Measurements from ENCODE around the gene PRPS1L1. TPM values are rescaled to one million over a fixed set of nuclear protein-coding genes. Genes with fewer than 3 reads are reported as not detected.

Gene PRPS1L1
- total RNA-seq, 2 donors from 2014 or later = not detected

DNA sequence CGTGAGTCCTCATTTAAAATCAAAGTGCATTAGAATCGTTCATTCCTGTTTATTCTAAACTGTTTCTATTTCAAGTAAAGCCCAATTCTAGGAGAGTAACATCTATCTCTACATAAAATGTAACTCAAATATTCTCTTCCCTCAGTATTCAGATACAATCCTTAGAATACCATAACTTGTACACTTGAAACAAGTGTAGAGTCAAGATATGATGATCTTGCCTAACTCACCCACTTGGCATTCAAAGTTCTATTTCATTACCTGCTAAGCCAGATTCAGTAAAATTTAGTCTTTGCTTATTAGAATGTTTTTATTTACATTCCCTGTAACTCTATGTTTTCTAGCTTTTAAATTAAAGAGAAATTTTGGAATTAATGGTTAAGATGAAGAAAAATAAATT, 31.6 kb downstream of the PRPS1L1 start:
- H3K27ac Mint-ChIP-seq = no peak overlapping the region
- H3K4me3 Mint-ChIP-seq = no peak overlapping the region
- no peaks in the 10 kb centered on the region for H3K36me3 Mint-ChIP-seq
- ATAC-seq (no peak), DNase-seq (ENCODE audit: low spot score) (no peak)
- no peaks in the 10 kb centered on the region for H3K4me1 Mint-ChIP-seq (ENCODE audit: low read depth in 2 of 2)
- H3K27me3 Mint-ChIP-seq = peaks cover 5 to 13% of the 10 kb centered on the region in 2 donors
- H3K9me3 Mint-ChIP-seq = no peaks in the 10 kb centered on the region

DNA sequence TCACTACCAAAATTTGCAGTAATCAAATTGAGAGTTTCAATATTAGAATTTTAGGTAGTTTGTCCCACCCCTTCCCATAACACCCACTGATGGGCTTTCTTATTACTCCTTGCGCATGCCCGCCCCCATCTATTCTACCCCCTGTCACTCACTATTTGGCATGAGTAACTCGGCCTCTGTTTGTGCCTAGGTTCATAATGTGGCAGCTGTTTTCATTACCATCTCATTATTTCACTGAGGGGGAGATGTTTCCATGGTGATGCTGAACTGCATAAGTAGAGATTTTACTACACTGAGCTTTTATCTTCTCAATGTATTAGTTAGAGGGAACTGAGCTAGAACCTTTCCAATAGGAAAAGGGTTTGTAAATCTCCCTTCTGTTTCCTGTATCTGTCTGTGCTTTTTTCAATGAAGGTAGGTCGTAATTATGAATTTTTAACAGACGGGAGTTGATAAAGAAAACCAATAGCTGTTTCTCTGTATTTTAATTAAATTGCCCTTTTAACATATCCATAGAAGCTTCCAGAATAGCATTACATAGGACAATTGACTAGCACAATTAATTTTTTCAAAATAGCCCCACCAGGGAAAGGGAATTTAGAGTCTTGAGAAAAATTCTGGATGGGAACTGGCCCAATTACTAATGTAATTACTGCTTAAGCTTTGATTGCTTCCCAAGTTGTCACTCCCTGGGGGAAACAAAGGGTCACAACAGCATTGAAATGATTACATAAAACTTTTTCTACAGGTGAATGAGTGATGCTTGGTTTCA, 33.4 kb downstream of the PRPS1L1 start:
- H3K27ac Mint-ChIP-seq = no peak overlapping the region
- H3K36me3 Mint-ChIP-seq = no peaks in the 10 kb centered on the region
- no peak for DNase-seq (ENCODE audit: low spot score)
- no peaks in the 10 kb centered on the region for H3K4me1 Mint-ChIP-seq (ENCODE audit: low read depth in 2 of 2)
- ATAC-seq = peak in 1 of 2 donors; percentile 48
- H3K27me3 Mint-ChIP-seq = peaks cover 5 to 20% of the 10 kb centered on the region in 2 donors
- no peak overlapping the region for H3K4me3 Mint-ChIP-seq
- no peaks in the 10 kb centered on the region for H3K9me3 Mint-ChIP-seq

DNA sequence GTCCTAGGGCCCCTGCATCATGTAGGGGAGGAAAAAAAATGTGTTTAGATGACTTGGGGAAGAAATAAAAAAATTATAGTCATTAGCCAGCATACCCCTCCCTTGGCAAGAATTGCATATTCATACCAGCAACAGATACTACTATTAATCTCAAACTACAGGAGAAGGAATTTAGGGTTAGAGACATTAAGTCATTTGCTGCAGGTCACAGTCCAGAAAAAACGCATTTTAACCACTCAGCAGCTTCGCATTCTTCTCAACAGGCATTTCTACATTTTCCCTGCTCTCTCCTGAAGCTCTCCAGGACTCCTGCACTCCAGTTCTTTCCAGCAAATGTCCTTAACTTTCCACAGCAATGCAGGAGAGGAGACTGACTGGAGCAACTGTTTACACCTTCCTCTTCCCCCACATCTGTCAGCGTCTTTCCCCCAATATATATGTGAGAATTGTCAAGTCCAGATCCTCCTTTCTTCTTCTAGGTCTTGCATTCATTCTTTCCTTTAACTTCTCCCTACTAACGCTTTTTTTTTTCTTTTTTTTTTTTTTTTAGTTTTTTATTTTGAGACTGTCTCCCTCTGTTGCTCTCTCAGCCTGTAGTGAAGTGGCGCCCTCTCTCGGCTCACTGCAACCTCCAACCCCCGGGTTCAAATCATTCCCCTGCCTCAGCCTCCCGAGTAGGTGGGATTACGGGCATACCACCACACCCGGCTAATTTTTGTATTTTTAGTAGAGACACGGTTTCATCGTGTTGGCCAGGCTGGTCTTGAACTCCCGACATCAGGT, 35.6 kb downstream of the PRPS1L1 start:
- Mint-ChIP-seq H3K4me3 (no peak overlapping the region), H3K27ac (no peak overlapping the region), H3K27me3 (peaks cover 4 to 20% of the 10 kb centered on the region in 2 donors), H3K4me1 (ENCODE audit: low read depth in 2 of 2) (no peaks in the 10 kb centered on the region), H3K36me3 (no peaks in the 10 kb centered on the region), H3K9me3 (no peaks in the 10 kb centered on the region)
- DNase-seq (ENCODE audit: low spot score) = no peak
- no peak for ATAC-seq

DNA sequence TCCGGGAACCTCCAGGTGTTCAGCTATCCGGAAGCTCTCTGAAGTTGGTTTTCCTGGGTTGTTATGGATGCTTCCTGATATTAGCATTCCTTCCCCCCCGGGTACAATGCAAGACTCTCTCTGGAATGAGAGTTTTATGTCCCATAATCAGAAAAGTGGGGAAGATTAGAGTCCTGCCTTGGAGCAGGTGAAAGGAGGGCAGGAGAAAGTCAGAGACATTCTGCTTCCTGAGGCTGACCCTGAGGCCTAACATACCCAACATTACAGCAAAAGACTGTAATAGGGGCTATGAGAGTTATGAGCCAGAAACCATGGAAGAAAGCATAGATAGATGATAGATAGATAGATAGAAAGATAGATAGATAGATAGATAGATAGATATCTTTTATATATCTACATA, 36.9 kb downstream of the PRPS1L1 start:
- Mint-ChIP-seq H3K27ac (no peak overlapping the region), H3K36me3 (no peaks in the 10 kb centered on the region), H3K4me3 (no peak overlapping the region), H3K9me3 (no peaks in the 10 kb centered on the region), H3K4me1 (ENCODE audit: low read depth in 2 of 2) (no peaks in the 10 kb centered on the region), H3K27me3 (peaks cover 7 to 20% of the 10 kb centered on the region in 2 donors)
- DNase-seq (ENCODE audit: low spot score) (no peak), ATAC-seq (no peak)

DNA sequence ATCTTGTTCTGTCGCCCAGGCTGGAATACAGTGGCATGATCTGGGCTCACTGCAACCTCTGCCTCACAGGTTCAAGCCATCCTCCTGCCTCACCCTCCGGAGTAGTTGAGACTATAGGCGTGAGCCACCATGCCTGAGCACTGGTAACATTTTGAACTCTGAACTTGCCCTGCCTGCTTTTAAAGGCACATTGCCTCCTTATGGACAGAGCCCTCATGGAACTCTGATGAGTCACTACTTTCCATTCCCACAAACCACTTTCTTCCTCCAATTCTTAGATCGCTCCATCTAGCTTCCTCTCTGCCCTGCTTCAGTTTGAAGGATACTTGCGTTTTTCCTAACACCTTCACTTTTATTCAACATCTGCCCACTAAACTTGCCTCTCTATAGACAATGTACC, 38.1 kb downstream of the PRPS1L1 start:
- no peaks in the 10 kb centered on the region for H3K4me1 Mint-ChIP-seq (ENCODE audit: low read depth in 2 of 2)
- peaks cover 7 to 14% of the 10 kb centered on the region in 2 donors for H3K27me3 Mint-ChIP-seq
- DNase-seq (ENCODE audit: low spot score) = no peak
- no peak overlapping the region for H3K4me3 Mint-ChIP-seq
- ATAC-seq = no peak
- no peaks in the 10 kb centered on the region for H3K36me3 Mint-ChIP-seq
- no peak overlapping the region for H3K27ac Mint-ChIP-seq
- no peaks in the 10 kb centered on the region for H3K9me3 Mint-ChIP-seq

DNA sequence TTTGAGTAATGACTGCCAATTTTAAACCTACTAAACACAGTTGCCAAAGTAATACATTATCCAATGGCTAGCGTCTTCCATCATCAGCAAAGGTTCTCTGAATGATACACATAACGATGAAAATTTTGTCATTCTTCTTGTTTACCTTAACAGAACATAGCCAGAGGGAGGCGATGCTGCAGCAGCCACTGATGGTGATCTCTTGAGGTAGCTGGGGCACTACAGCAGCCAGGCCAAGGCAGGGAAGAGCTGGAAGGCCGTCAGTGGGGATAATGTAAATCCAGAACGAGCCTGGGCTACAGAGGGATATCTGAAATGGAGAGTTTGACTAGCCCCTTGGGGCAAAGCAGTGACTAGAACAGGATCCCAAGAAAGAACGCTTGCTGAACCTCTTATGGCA, 38.8 kb downstream of the PRPS1L1 start:
- Mint-ChIP-seq H3K27me3 (peaks cover 7 to 14% of the 10 kb centered on the region in 2 donors), H3K9me3 (no peaks in the 10 kb centered on the region), H3K4me3 (no peak overlapping the region), H3K36me3 (no peaks in the 10 kb centered on the region), H3K4me1 (ENCODE audit: low read depth in 2 of 2) (no peaks in the 10 kb centered on the region), H3K27ac (no peak overlapping the region)
- no peak for DNase-seq (ENCODE audit: low spot score)
- no peak for ATAC-seq

DNA sequence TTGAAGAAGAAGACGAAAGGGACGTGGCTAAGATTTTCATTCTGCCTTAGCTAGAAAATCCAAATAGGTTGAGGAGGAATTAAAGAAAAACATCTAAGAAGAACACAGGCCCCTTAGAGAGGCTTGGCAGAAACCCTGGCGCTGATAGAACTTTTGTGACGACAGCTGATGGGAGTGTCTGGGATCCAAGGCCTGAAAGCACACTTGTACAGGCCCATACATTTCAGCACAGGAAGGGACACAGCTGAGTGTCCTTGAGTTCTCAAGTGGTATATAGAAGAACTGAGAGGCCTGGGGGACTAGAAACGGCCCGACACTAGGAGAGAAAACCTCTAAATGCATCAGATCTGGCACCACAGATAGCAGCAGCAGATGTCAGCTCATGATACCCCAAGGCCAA, 39.5 kb downstream of the PRPS1L1 start:
- ATAC-seq = no peak
- peaks cover 9 to 12% of the 10 kb centered on the region in 2 donors for H3K27me3 Mint-ChIP-seq

DNA sequence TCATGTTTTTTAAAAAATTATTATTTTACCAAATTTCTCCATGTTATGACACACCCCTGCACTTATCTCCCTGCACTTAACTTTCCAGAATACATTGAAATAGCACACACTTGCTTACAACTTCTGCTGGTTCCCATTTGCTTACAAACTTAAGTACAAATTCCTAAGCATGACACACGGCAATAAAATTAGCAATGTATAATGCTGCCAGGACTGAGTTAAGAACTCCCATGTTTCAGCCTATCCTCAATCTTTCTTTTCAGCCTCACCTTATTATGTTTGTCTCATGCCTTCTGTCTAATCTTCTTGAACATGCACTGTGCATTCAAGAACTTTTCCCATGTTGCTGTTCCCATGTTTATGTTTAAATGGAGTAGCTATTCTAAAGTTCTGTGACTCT, 40.8 kb downstream of the PRPS1L1 start:
- Mint-ChIP-seq H3K4me3 (no peak overlapping the region), H3K4me1 (ENCODE audit: low read depth in 2 of 2) (peaks cover 3 to 6% of the 10 kb centered on the region in 2 donors), H3K9me3 (no peaks in the 10 kb centered on the region), H3K27me3 (peaks cover 7% of the 10 kb centered on the region in 2 donors), H3K27ac (no peak overlapping the region), H3K36me3 (no peaks in the 10 kb centered on the region)
- no peak for ATAC-seq
- DNase-seq (ENCODE audit: low spot score) = no peak

More for the DNA sequence above, 39.5 kb downstream of the PRPS1L1 start:
- DNase-seq (ENCODE audit: low spot score) = no peak
- Mint-ChIP-seq H3K36me3 (no peaks in the 10 kb centered on the region), H3K4me1 (ENCODE audit: low read depth in 2 of 2) (peaks cover 2 to 3% of the 10 kb centered on the region in 2 donors), H3K4me3 (no peak overlapping the region), H3K9me3 (no peaks in the 10 kb centered on the region), H3K27ac (no peak overlapping the region)

DNA sequence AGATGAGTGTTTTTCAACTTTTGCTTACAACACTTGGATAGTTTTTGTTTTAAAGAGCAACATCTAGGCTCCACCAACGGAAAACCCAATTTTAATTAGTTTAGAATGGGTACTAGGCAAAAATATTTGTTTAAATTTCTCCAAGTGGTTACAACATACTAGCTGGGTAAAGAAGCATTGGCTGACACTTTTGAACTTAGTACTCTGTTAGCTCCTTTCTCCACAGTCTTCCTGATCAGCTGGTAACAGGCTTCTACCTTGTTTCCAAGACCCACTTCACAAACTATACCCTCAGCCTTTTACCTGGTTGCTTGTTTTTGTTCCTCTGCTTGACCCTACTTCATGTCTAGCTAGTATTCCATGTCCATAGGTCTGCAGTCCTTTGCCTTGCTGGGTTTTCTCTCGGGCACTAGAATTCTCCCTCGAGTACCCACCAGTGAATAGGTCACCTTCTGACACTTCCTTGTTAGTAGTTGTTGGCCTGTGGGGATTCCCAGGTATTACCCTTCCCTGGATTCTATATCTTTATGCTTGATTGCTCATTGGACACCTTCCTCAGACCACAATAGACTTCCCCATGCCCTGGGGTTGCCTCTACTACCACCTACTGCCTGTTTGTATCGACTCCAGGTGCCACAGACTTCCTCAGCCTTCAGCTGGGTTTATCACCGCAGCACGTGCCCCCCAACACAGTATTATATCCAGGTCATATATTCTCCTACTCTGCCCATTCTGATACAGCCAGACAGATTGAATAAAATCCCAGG, 42.0 kb downstream of the PRPS1L1 start:
- H3K27me3 Mint-ChIP-seq = peaks cover 7% of the 10 kb centered on the region in 2 donors
- no peak overlapping the region for H3K27ac Mint-ChIP-seq
- no peak for ATAC-seq
- H3K4me1 Mint-ChIP-seq (ENCODE audit: low read depth in 2 of 2) = peaks cover 3 to 6% of the 10 kb centered on the region in 2 donors
- no peaks in the 10 kb centered on the region for H3K36me3 Mint-ChIP-seq
- no peak overlapping the region for H3K4me3 Mint-ChIP-seq
- no peaks in the 10 kb centered on the region for H3K9me3 Mint-ChIP-seq
- DNase-seq (ENCODE audit: low spot score) = no peak

DNA sequence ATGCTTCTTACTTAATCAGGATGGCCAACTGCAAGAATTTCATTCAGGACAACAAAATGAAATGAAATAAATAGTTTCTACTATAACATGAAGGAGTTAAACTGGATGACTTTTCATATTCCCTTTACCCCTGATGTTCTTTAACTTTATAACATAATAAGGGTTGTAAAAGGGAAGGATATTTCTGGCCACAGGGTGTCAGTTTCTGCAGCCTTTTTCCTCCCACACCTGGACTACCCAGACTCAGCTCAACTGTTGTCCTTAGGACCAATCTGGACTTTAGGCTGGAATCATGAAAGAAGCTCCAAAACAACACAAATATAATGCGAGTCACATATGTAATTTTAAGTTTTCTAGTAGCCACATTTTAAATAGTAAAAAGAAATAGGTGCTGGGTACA, 43.4 kb downstream of the PRPS1L1 start:
- H3K27me3 Mint-ChIP-seq = peaks cover 0 to 7% of the 10 kb centered on the region in 2 donors
- H3K4me3 Mint-ChIP-seq = no peak overlapping the region
- H3K4me1 Mint-ChIP-seq (ENCODE audit: low read depth in 2 of 2) = peaks cover 3 to 6% of the 10 kb centered on the region in 2 donors
- no peaks in the 10 kb centered on the region for H3K36me3 Mint-ChIP-seq
- no peak for DNase-seq (ENCODE audit: low spot score)
- H3K27ac Mint-ChIP-seq = no peak overlapping the region
- no peak for ATAC-seq
- H3K9me3 Mint-ChIP-seq = no peaks in the 10 kb centered on the region

DNA sequence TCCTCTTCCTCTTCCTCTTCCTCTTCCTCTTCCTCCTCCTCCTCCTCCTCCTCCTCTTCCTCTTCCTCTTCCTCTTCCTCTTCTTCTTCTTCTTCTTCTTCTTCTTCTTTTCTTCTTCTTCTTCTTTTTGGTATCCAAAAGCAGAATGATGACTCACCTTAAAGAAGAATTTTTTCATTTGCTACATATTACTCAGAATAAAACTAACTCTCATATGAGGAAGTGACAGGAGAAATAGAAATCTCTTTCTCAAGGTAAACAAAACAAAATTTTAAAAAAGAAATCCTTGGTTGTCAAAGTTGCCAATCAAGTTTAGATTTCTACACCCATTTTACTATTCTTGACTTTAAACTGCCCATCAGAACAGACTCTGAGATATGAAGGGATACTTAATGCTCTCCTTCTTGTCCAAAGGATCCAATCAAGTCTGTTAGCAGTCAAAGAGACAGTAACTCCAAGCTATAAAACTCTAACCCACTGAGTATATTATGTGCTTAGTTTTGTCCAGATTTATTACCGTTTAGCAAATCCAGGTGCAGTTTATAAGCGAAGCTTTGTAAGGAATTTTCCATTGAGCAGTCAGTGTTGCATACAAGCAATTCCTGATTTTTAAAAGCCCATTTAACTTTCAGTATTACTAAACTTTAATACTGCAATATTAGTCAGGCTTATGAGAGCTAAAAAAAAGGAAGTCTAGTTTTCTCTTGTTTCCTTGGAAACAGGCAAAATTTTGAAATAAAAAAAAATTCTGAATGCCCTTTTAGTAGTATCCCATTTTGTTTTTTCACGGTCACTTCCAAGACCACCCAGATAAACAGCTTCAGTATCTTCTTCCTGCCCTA, 44.2 kb downstream of the PRPS1L1 start:
- Mint-ChIP-seq H3K9me3 (no peaks in the 10 kb centered on the region), H3K4me3 (no peak overlapping the region), H3K4me1 (ENCODE audit: low read depth in 2 of 2) (peaks cover 3 to 6% of the 10 kb centered on the region in 2 donors), H3K27ac (peak overlapping the region in 1 of 2 donors; percentile 42), H3K27me3 (peaks cover 0 to 7% of the 10 kb centered on the region in 2 donors), H3K36me3 (no peaks in the 10 kb centered on the region)
- DNase-seq (ENCODE audit: low spot score) (no peak), ATAC-seq (no peak)

DNA sequence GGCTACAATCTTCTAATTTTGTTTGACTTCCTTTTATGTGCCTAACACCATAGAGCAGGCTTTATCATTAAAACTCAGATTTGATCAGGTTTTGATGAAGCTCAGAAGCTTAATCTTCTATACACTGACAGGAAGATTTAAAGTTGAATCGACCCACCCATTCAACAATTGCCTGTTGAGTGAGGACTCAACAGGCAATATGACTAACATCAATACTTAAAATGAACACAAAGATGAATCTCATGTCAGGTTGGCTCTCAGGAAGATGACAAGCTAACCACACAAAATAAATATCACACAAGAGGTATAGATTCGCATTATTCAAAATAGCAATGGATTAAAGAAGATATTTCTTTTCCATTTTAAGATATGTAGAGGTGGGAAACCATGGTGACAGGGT, 50.7 kb downstream of the PRPS1L1 start:
- Mint-ChIP-seq H3K27ac (no peak overlapping the region), H3K9me3 (no peaks in the 10 kb centered on the region), H3K4me1 (ENCODE audit: low read depth in 2 of 2) (no peaks in the 10 kb centered on the region), H3K4me3 (no peak overlapping the region), H3K27me3 (peaks cover 0 to 6% of the 10 kb centered on the region in 2 donors), H3K36me3 (no peaks in the 10 kb centered on the region)
- DNase-seq (ENCODE audit: low spot score) (no peak), ATAC-seq (no peak)

All from natural killer cell treated with Interleukin-12 subunit alpha and Interleukin-12 subunit beta and Interleukin-15 and Interleukin-18, amount 100 ng/mL, for 72 hours (primary cell).